ENCODE measurements around the gene FBP1. TPM values are rescaled to one million over a fixed set of nuclear protein-coding genes. Genes with fewer than 3 reads are reported as not detected.
A peak's percentile ranks its signal among the peaks of the same experiment; 100 is the strongest.

Gene FBP1
- 1.4 TPM for polyA plus RNA-seq (2013)

DNA sequence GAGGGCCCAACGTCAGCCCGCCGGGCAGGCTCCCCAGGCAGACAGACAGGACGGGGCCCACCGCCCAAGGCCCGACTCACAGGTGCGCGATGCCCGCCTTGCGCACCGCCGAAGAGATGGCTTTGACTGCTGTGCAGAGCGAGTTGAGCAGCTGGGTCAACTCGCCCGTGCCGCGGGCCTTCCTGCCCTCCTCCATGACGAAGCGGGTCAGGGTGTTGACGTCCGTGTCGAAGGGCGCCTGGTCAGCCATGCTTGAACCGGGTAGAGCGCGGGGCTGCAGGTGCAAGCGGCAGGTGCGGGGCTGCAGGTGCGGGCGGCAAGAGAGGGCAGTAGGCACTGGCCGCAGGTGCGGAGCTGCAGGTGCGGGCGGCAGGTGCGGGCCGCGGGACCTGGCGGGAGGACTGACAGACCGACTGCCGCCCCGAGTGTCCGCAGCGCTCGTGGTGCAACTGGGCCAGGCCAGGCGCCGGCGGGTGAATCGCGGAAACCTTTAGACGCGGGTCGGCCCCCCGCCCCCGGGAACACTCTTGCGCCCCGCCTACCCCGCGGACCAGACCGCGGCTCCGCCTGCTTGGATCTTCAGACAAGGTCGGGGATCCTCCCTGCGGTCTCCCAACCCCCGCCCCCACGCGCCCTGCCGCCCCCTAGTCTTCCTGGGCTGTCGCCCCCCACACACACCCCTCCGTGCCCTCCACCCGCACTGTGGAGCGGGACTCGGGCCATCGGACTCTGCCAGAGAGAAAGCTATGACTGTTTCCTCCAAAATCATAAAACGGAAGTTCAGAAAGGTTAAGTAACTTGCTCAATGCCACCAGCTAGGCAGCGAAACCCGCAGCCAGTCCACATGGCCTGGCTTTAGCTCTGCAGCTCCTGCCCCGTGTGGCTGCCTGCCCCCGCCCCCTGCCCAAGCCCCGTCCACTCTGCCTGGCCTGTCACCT lies at the start of gene FBP1:
TSS of gene FBP1 (minus strand) at position 458 of the 938 bp plus-strand sequence. CDS start at position 250, 208 bp downstream.
- peaks cover 0 to 20% (median 14%) of the 10 kb centered on the region in 5 experiments for H3K27me3 ChIP-seq (replicated peaks in 2 of 5; ENCODE audit: control insufficient read depth in 4 of 5, insufficient read depth in 5 of 5, low read length in 4 of 5)
- H3K36me3 ChIP-seq (ENCODE audit: control insufficient read depth in 4 of 4, insufficient read depth in 4 of 4, low read length in 3 of 4) = no peaks in the 10 kb centered on the region
- whole genome bisulfite sequencing (ENCODE audit: insufficient coverage) = under 1% methylated on average over 52 of the region's 79 CpGs
- peak within 1 kb of the TSS; percentile 2 to 80 (median 60) for H3K4me3 ChIP-seq (ENCODE audit: control insufficient read depth in 1 of 7, extremely low read depth in 1 of 7, insufficient read depth in 4 of 7, low read depth in 2 of 7, low read length in 6 of 7)
- peaks cover 0 to 21% (median 19%) of the 10 kb centered on the region in 4 experiments for H3K4me1 ChIP-seq (ENCODE audit: control extremely low read depth in 1 of 4, control insufficient read depth in 4 of 4, insufficient read depth in 4 of 4, low read length in 3 of 4)
- ChIA-PET POLR2A (interaction anchor here (0.6 to 1.0 kb wide), 4 partner anchors 10 to 274 kb away, joined by 3 to 4 read pairs (median 3); no protein-coding TSS in a partner anchor), CTCF (no interaction called here)
- DNase-seq = peak; percentile 18 to 63 (median 52)
- H3K27ac ChIP-seq (ENCODE audit: insufficient read depth in 1 of 2, low read depth in 1 of 2, low read length in 2 of 2, poor library complexity in 1 of 2, severe bottlenecking in 2 of 2) = no peak within 1 kb of the TSS
- no peaks in the 10 kb centered on the region for H3K9me3 ChIP-seq (ENCODE audit: control extremely low read depth in 1 of 5, control insufficient read depth in 4 of 5, insufficient read depth in 2 of 5, low read depth in 1 of 5, low read length in 4 of 5)

- ChIA-PET POLR2A (no interaction called here), CTCF (no interaction called here)
- DNase-seq = no peak
- H3K4me3 ChIP-seq (ENCODE audit: control insufficient read depth in 1 of 7, extremely low read depth in 1 of 7, insufficient read depth in 4 of 7, low read depth in 2 of 7, low read length in 6 of 7) = no peak overlapping the region
- no peaks in the 10 kb centered on the region for H3K9me3 ChIP-seq (ENCODE audit: control extremely low read depth in 1 of 5, control insufficient read depth in 4 of 5, insufficient read depth in 2 of 5, low read depth in 1 of 5, low read length in 4 of 5)
- no peaks in the 10 kb centered on the region for H3K36me3 ChIP-seq (ENCODE audit: control insufficient read depth in 4 of 4, insufficient read depth in 4 of 4, low read length in 3 of 4)
- H3K27ac ChIP-seq (ENCODE audit: insufficient read depth in 1 of 2, low read depth in 1 of 2, low read length in 2 of 2, poor library complexity in 1 of 2, severe bottlenecking in 2 of 2) = no peak overlapping the region
- H3K4me1 ChIP-seq (ENCODE audit: control extremely low read depth in 1 of 4, control insufficient read depth in 4 of 4, insufficient read depth in 4 of 4, low read length in 3 of 4) = no peaks in the 10 kb centered on the region
- 100% methylated on average over 1 of the region's 2 CpGs for WGBS (ENCODE audit: insufficient coverage)
- peaks cover 0 to 7% (median 2%) of the 10 kb centered on the region in 5 experiments for H3K27me3 ChIP-seq (replicated peaks in 2 of 5; ENCODE audit: control insufficient read depth in 4 of 5, insufficient read depth in 5 of 5, low read length in 4 of 5)
Observed at GRCh38 chr9:94687451-94687850, 48.1 kb upstream of the FBP1 start.

GRCh38 chr9:94685359-94685758 lies 46.0 kb upstream of the FBP1 start:
- WGBS (ENCODE audit: insufficient coverage) = 67% methylated on average over 2 of the region's 2 CpGs
- peaks cover 0 to 5% (median 0%) of the 10 kb centered on the region in 5 experiments for H3K27me3 ChIP-seq (replicated peaks in 2 of 5; ENCODE audit: control insufficient read depth in 4 of 5, insufficient read depth in 5 of 5, low read length in 4 of 5)
- CTCF ChIA-PET = interaction anchor here (0.5 to 1.2 kb wide), 3 partner anchors 16 to 446 kb away, joined by 4 to 5 read pairs (median 4); no protein-coding TSS in a partner anchor

GRCh38 chr9:94681508-94681907 lies 42.2 kb upstream of the FBP1 start:
- no peaks in the 10 kb centered on the region for H3K36me3 ChIP-seq (ENCODE audit: control insufficient read depth in 4 of 4, insufficient read depth in 4 of 4, low read length in 3 of 4)
- H3K9me3 ChIP-seq (ENCODE audit: control extremely low read depth in 1 of 5, control insufficient read depth in 4 of 5, insufficient read depth in 2 of 5, low read depth in 1 of 5, low read length in 4 of 5) = no peaks in the 10 kb centered on the region
- no peak overlapping the region for H3K27ac ChIP-seq (ENCODE audit: insufficient read depth in 1 of 2, low read depth in 1 of 2, low read length in 2 of 2, poor library complexity in 1 of 2, severe bottlenecking in 2 of 2)
- ChIA-PET POLR2A (interaction anchor here (0.7 kb wide), 1 partner anchor 177 kb away, joined by 3 read pairs; no protein-coding TSS in a partner anchor), CTCF (interaction anchor here (0.7 to 5.8 kb wide), 29 partner anchors 9 to 453 kb away, joined by 3 to 67 read pairs (median 4); no protein-coding TSS in a partner anchor)
- peak; percentile 64 to 79 (median 77) for DNase-seq
- 9% methylated on average over 4 of the region's 7 CpGs for WGBS (ENCODE audit: insufficient coverage)
- peaks cover 0 to 13% (median 2%) of the 10 kb centered on the region in 5 experiments for H3K27me3 ChIP-seq (replicated peaks in 2 of 5; ENCODE audit: control insufficient read depth in 4 of 5, insufficient read depth in 5 of 5, low read length in 4 of 5)
- peaks cover 0 to 1% (median 0%) of the 10 kb centered on the region in 4 experiments for H3K4me1 ChIP-seq (ENCODE audit: control extremely low read depth in 1 of 4, control insufficient read depth in 4 of 4, insufficient read depth in 4 of 4, low read length in 3 of 4)
- no peak overlapping the region for H3K4me3 ChIP-seq (ENCODE audit: control insufficient read depth in 1 of 7, extremely low read depth in 1 of 7, insufficient read depth in 4 of 7, low read depth in 2 of 7, low read length in 6 of 7)

More at GRCh38 chr9:94685359-94685758, 46.0 kb upstream of the FBP1 start:
- no peak overlapping the region for H3K27ac ChIP-seq (ENCODE audit: insufficient read depth in 1 of 2, low read depth in 1 of 2, low read length in 2 of 2, poor library complexity in 1 of 2, severe bottlenecking in 2 of 2)
- H3K4me1 ChIP-seq (ENCODE audit: control extremely low read depth in 1 of 4, control insufficient read depth in 4 of 4, insufficient read depth in 4 of 4, low read length in 3 of 4) = peaks cover 0 to 1% (median 0%) of the 10 kb centered on the region in 4 experiments
- POLR2A ChIA-PET = no interaction called here
- no peak overlapping the region for H3K4me3 ChIP-seq (ENCODE audit: control insufficient read depth in 1 of 7, extremely low read depth in 1 of 7, insufficient read depth in 4 of 7, low read depth in 2 of 7, low read length in 6 of 7)
- no peak for DNase-seq
- no peaks in the 10 kb centered on the region for H3K9me3 ChIP-seq (ENCODE audit: control extremely low read depth in 1 of 5, control insufficient read depth in 4 of 5, insufficient read depth in 2 of 5, low read depth in 1 of 5, low read length in 4 of 5)
- H3K36me3 ChIP-seq (ENCODE audit: control insufficient read depth in 4 of 4, insufficient read depth in 4 of 4, low read length in 3 of 4) = no peaks in the 10 kb centered on the region

DNA sequence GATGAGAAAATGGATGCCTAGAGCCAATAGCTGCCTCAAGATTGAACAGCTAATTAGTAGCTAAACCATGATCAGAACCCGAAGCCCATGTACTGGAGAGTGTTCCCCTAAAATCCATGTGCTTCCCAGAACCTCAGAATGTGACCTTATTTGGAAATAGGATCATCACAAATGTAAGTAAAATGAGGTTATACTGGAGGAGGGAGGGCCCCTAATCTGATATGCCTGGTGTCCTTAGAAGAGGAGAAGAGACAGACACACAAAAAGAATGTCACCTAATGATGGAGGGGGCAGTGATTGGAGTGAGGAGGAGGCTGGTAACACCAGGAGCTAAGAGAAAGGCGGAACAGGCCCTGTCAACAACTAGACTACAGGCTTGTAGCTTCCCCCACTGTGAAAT lies 41.3 kb upstream of the FBP1 start:
- no peak for DNase-seq
- Histone ChIP-seq H3K4me1 (ENCODE audit: control extremely low read depth in 1 of 4, control insufficient read depth in 4 of 4, insufficient read depth in 4 of 4, low read length in 3 of 4) (peaks cover 0 to 1% (median 0%) of the 10 kb centered on the region in 4 experiments), H3K4me3 (ENCODE audit: control insufficient read depth in 1 of 7, extremely low read depth in 1 of 7, insufficient read depth in 4 of 7, low read depth in 2 of 7, low read length in 6 of 7) (no peak overlapping the region), H3K9me3 (ENCODE audit: control extremely low read depth in 1 of 5, control insufficient read depth in 4 of 5, insufficient read depth in 2 of 5, low read depth in 1 of 5, low read length in 4 of 5) (no peaks in the 10 kb centered on the region), H3K27ac (ENCODE audit: insufficient read depth in 1 of 2, low read depth in 1 of 2, low read length in 2 of 2, poor library complexity in 1 of 2, severe bottlenecking in 2 of 2) (no peak overlapping the region), H3K36me3 (ENCODE audit: control insufficient read depth in 4 of 4, insufficient read depth in 4 of 4, low read length in 3 of 4) (no peaks in the 10 kb centered on the region), H3K27me3 (replicated peaks in 2 of 5; ENCODE audit: control insufficient read depth in 4 of 5, insufficient read depth in 5 of 5, low read length in 4 of 5) (peaks cover 0 to 9% (median 2%) of the 10 kb centered on the region in 5 experiments)
- no CpG with 5 or more reads among the region's 2 CpGs for WGBS (ENCODE audit: insufficient coverage)
- CTCF ChIA-PET = interaction anchor here (0.6 to 5.8 kb wide), 24 partner anchors 9 to 454 kb away, joined by 3 to 67 read pairs (median 4); no protein-coding TSS in a partner anchor
- POLR2A ChIA-PET = no interaction called here

DNA sequence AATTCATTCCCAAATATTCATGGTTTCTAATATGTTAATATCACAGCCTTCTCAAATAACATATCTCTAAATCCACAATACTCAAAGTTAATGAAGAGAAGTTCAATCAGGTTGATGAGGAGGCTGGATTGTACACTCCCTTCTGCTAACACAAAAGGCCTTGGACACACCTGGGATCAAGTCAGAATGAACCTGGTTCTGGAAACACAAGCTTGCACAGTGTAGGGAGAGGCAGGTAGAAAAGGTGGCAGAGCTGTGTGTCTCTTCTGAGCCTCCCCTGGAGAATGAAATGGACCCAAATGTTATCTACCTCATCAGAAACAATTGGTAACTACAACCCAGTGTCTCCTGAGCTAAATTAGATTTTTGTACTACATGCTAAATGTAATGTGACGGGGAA lies 40.7 kb upstream of the FBP1 start:
- H3K27me3 ChIP-seq (replicated peaks in 2 of 5; ENCODE audit: control insufficient read depth in 4 of 5, insufficient read depth in 5 of 5, low read length in 4 of 5) = peaks cover 0 to 9% (median 2%) of the 10 kb centered on the region in 5 experiments
- CTCF ChIA-PET = interaction anchor here (1.2 to 5.8 kb wide), 8 partner anchors 11 to 451 kb away, joined by 4 to 67 read pairs (median 10); no protein-coding TSS in a partner anchor
- no peaks in the 10 kb centered on the region for H3K9me3 ChIP-seq (ENCODE audit: control extremely low read depth in 1 of 5, control insufficient read depth in 4 of 5, insufficient read depth in 2 of 5, low read depth in 1 of 5, low read length in 4 of 5)
- no peaks in the 10 kb centered on the region for H3K36me3 ChIP-seq (ENCODE audit: control insufficient read depth in 4 of 4, insufficient read depth in 4 of 4, low read length in 3 of 4)
- no peak overlapping the region for H3K4me3 ChIP-seq (ENCODE audit: control insufficient read depth in 1 of 7, extremely low read depth in 1 of 7, insufficient read depth in 4 of 7, low read depth in 2 of 7, low read length in 6 of 7)
- no peak overlapping the region for H3K27ac ChIP-seq (ENCODE audit: insufficient read depth in 1 of 2, low read depth in 1 of 2, low read length in 2 of 2, poor library complexity in 1 of 2, severe bottlenecking in 2 of 2)
- H3K4me1 ChIP-seq (ENCODE audit: control extremely low read depth in 1 of 4, control insufficient read depth in 4 of 4, insufficient read depth in 4 of 4, low read length in 3 of 4) = peaks cover 0 to 1% (median 0%) of the 10 kb centered on the region in 4 experiments
- WGBS (ENCODE audit: insufficient coverage) = no CpG with 5 or more reads among the region's 1 CpG
- no peak for DNase-seq
- POLR2A ChIA-PET = no interaction called here
